Peyer's patch (tissue), 4 donors: Measurements from ENCODE around the gene GLYAT.

ENCODE experiments used
- POLR2A ChIP-seq, 2 donors: fragments of 450-650 bp; IDR thresholded peaks; one replicate each; pipeline ENCODE4 v1.5.1; 2017; ENCODE audit warnings: antibody characterized with exemption in 2 of 2, mild to moderate bottlenecking in 2 of 2, moderate library complexity in 2 of 2
- TF ChIP-seq, protein P1 (sequence below), 6 experiments: fragments of 450-650 bp in 4 of 6; fragments of 200-600 bp in 2 of 6; sonication (generic) in 1 of 6; IDR thresholded peaks; one replicate each; pipeline ENCODE4 v1.5.1; 2017 to 2019; ENCODE audit warnings: antibody characterized with exemption in 6 of 6, mild to moderate bottlenecking in 3 of 6, moderate library complexity in 1 of 6

DNA sequence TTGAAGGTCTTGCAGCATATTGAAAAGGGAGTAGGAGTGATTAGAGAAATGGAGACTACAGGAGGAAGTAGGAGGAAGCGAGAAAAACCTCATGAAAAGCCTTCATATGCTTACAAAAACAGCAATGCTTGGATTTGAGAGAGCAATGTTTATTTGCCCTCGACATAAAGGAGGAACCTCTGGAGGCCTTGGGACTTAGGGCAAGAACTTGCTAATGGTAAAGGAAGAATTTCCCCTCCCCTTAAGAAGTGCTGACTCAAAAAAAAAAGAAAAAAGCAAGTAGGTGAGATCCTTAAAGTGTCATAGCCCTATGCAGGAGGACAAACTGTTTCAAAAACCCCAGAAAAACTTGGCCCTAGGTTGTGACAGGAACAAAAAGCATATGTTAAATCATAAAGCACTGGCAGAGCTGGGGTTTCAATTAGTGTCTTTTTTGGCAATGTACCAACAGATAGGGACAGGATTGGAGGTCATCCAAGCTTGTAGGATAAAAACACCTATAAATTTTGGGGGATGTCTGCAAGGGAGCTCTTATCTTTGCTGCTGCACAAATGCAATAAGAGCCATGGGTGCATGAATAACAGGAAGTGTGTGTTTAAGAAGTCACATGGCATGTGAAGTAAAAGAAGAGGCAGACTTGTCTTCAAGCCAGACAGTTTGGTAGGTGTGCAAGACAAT is 4.9 kb downstream of the GLYAT start:
- TF ChIP-seq POLR2A (IDR thresholded peaks at IDR 0.05), result no peak
- TF ChIP-seq, protein P1, sequence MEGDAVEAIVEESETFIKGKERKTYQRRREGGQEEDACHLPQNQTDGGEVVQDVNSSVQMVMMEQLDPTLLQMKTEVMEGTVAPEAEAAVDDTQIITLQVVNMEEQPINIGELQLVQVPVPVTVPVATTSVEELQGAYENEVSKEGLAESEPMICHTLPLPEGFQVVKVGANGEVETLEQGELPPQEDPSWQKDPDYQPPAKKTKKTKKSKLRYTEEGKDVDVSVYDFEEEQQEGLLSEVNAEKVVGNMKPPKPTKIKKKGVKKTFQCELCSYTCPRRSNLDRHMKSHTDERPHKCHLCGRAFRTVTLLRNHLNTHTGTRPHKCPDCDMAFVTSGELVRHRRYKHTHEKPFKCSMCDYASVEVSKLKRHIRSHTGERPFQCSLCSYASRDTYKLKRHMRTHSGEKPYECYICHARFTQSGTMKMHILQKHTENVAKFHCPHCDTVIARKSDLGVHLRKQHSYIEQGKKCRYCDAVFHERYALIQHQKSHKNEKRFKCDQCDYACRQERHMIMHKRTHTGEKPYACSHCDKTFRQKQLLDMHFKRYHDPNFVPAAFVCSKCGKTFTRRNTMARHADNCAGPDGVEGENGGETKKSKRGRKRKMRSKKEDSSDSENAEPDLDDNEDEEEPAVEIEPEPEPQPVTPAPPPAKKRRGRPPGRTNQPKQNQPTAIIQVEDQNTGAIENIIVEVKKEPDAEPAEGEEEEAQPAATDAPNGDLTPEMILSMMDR (IDR thresholded peaks at IDR 0.05), result no peak
